Breast epithelium (tissue), 4 donors: ENCODE data around the gene SLX4IP. TPM values are rescaled to one million over a fixed set of nuclear protein-coding genes. Genes with fewer than 3 reads are reported as not detected.

ENCODE experiments used
- DNase-seq, 2 donors: peaks; one replicate each; pipeline ENCODE4 v3.0.0-alpha.2; 2019; ENCODE audit warnings: low spot score in 2 of 2
- H3K27ac ChIP-seq, 2 donors: fragments of 200-600 bp; sonication (generic) in 1 of 2; one replicate each; pipeline ENCODE4 v1.5.1; 2016 to 2019; ENCODE audit warnings: mild to moderate bottlenecking in 1 of 2
- H3K27me3 ChIP-seq, 2 donors: fragments of 200-600 bp; sonication (generic) in 1 of 2; one replicate each; pipeline versions ENCODE4 v1.5.1 to v1.6.0; 2017 to 2019; ENCODE audit warnings: control low read depth in 1 of 2, mild to moderate bottlenecking in 1 of 2
- H3K36me3 ChIP-seq: fragments of 200-600 bp; one replicate; pipeline ENCODE4 v1.5.1; 2019
- H3K4me1 ChIP-seq, 2 donors: fragments of 200-600 bp; sonication (generic); one replicate each; pipeline ENCODE4 v1.5.1; 2016 to 2019; ENCODE audit warnings: control low read depth in 1 of 2
- H3K4me3 ChIP-seq, 3 donors: fragments of 200-600 bp; sonication (generic); 1 replicate in 2 of 3; 2 replicates in 1 of 3; pipeline ENCODE4 v1.5.1; 2016 to 2019; ENCODE audit warnings: mild to moderate bottlenecking in 3 of 3, moderate library complexity in 2 of 3
- H3K9me3 ChIP-seq, 2 donors: fragments of 200-600 bp; sonication (generic) in 1 of 2; one replicate each; pipeline ENCODE4 v1.5.1; 2016 to 2019; ENCODE audit warnings: control low read depth in 1 of 2
- CTCF ChIP-seq, 3 donors: fragments of 450-650 bp; IDR thresholded peaks; one replicate each; pipeline ENCODE4 v1.5.1; 2016 to 2017; ENCODE audit warnings: antibody characterized with exemption in 3 of 3, mild to moderate bottlenecking in 3 of 3, moderate library complexity in 3 of 3
- POLR2A ChIP-seq: fragments of 450-650 bp; IDR thresholded peaks from one replicate; pipeline ENCODE4 v1.6.1; 2016; ENCODE audit warnings: antibody characterized with exemption, mild to moderate bottlenecking, moderate library complexity
- POLR2AphosphoS5 ChIP-seq, 3 donors: sonication (generic); formaldehyde crosslinking; IDR thresholded peaks; one replicate each; pipeline ENCODE4 v1.6.1; 2017; ENCODE audit warnings: antibody characterized with exemption in 3 of 3
- intact Hi-C: fragments of 100-400 bp; cut with DNase I; formaldehyde crosslinking; loops from one replicate; pipeline ENCODE4 v1.15.1; 2023; ENCODE audit warnings: low total_unique reads
- total RNA-seq, 3 donors: library from RNA; depleted of rRNA; stranded (reverse); fragments of >200 nt; gene quantifications; one replicate each; pipeline ENCODE4 v1.1.0, GENCODE V29; 2016

The SLX4IP gene
- total RNA-seq, 3 donors from 2014 or later: 4.2 to 6.9 (median 5.9) TPM

GRCh38 chr20:10516529-10516928 lies 81.4 kb downstream of the SLX4IP start:
- intact Hi-C loops: no loop called here
- no peaks in the 10 kb centered on the region for H3K9me3 ChIP-seq

GRCh38 chr20:10519361-10520046 lies 84.4 kb downstream of the SLX4IP start:
- H3K4me3 ChIP-seq: no peak overlapping the region
- H3K27ac ChIP-seq: no peak overlapping the region
- intact Hi-C loops: no loop called here
- no peaks in the 10 kb centered on the region for H3K27me3 ChIP-seq
- no peak for DNase-seq
- no peaks in the 10 kb centered on the region for H3K36me3 ChIP-seq
- no peaks in the 10 kb centered on the region for H3K4me1 ChIP-seq
- H3K9me3 ChIP-seq: no peaks in the 10 kb centered on the region
- no peak for TF ChIP-seq CTCF (IDR thresholded peaks at IDR 0.05)
- TF ChIP-seq POLR2AphosphoS5 (IDR thresholded peaks at IDR 0.05): no peak
- TF ChIP-seq POLR2A: no peak

More at GRCh38 chr20:10516529-10516928, 81.4 kb downstream of the SLX4IP start:
- H3K27me3 ChIP-seq: no peaks in the 10 kb centered on the region
- DNase-seq: no peak
- TF ChIP-seq POLR2AphosphoS5 (IDR thresholded peaks at IDR 0.05): no peak
- no peak for TF ChIP-seq CTCF (IDR thresholded peaks at IDR 0.05)
- TF ChIP-seq POLR2A: no peak
- no peaks in the 10 kb centered on the region for H3K36me3 ChIP-seq
- H3K4me3 ChIP-seq: no peak overlapping the region
- peaks cover 0 to 7% of the 10 kb centered on the region in 2 donors for H3K4me1 ChIP-seq
- peak overlapping the region in 1 of 2 donors; percentile 5 for H3K27ac ChIP-seq

GRCh38 chr20:10520528-10520927 lies 85.4 kb downstream of the SLX4IP start:
- Histone ChIP-seq H3K4me1 (no peaks in the 10 kb centered on the region), H3K36me3 (no peaks in the 10 kb centered on the region), H3K9me3 (no peaks in the 10 kb centered on the region), H3K27me3 (no peaks in the 10 kb centered on the region), H3K27ac (no peak overlapping the region), H3K4me3 (no peak overlapping the region)
- TF ChIP-seq POLR2A (no peak), CTCF (IDR thresholded peaks at IDR 0.05) (no peak), POLR2AphosphoS5 (IDR thresholded peaks at IDR 0.05) (no peak)
- DNase-seq: no peak
- intact Hi-C loops: no loop called here

- Histone ChIP-seq H3K27ac (no peak overlapping the region), H3K36me3 (no peaks in the 10 kb centered on the region), H3K9me3 (no peaks in the 10 kb centered on the region), H3K4me1 (no peaks in the 10 kb centered on the region), H3K4me3 (no peak overlapping the region), H3K27me3 (no peaks in the 10 kb centered on the region)
- intact Hi-C loops: no loop called here
- no peak for DNase-seq
- no peak for TF ChIP-seq CTCF (IDR thresholded peaks at IDR 0.05)
- no peak for TF ChIP-seq POLR2AphosphoS5 (IDR thresholded peaks at IDR 0.05)
- TF ChIP-seq POLR2A: no peak
Measured at GRCh38 chr20:10521068-10521831, 86.1 kb downstream of the SLX4IP start.

GRCh38 chr20:10521836-10522235 lies 86.7 kb downstream of the SLX4IP start:
- no peak for DNase-seq
- H3K9me3 ChIP-seq: no peaks in the 10 kb centered on the region
- intact Hi-C loops: no loop called here
- no peaks in the 10 kb centered on the region for H3K36me3 ChIP-seq
- H3K4me1 ChIP-seq: no peaks in the 10 kb centered on the region
- no peak overlapping the region for H3K27ac ChIP-seq
- no peaks in the 10 kb centered on the region for H3K27me3 ChIP-seq
- no peak overlapping the region for H3K4me3 ChIP-seq
- no peak for TF ChIP-seq POLR2A
- TF ChIP-seq POLR2AphosphoS5 (IDR thresholded peaks at IDR 0.05): no peak
- no peak for TF ChIP-seq CTCF (IDR thresholded peaks at IDR 0.05)
